WTC11 (cell line): Measurements from ENCODE around the gene ROBO1. TPM values are rescaled to one million over a fixed set of nuclear protein-coding genes. Genes with fewer than 3 reads are reported as not detected.

Experiments used
- ATAC-seq: fragments of 200-7000 bp; cut with Tn5 transposase; 2 replicates; pipeline ENCODE4 v1.10.0; 2021; ENCODE audit warnings: mild to moderate bottlenecking, moderate library complexity
- CTCF ChIA-PET: fragments of 300-600 bp; sonication (Branson Sonifier 250); formaldehyde crosslinking; loops from one replicate; lab custom pipeline; 2021; ENCODE audit warnings: antibody characterized with exemption; lab: Charles Lee
- POLR2A ChIA-PET: fragments of 350-600 bp; sonication (Branson Sonifier 250); formaldehyde crosslinking; loops from one replicate; lab custom pipeline; 2021; ENCODE audit warnings: antibody characterized with exemption; lab: Charles Lee
- DNase-seq: peaks from one replicate; pipeline ENCODE4 v3.0.0; 2021; ENCODE audit warnings: low spot score
- H3K27ac Mint-ChIP-seq: 2 replicates; pipeline ENCODE4 v1.8.0; 2021; ENCODE audit warnings: mixed read lengths
- H3K27me3 Mint-ChIP-seq: 2 replicates; pipeline ENCODE4 v1.8.0; 2021; ENCODE audit warnings: low read depth, mild to moderate bottlenecking, moderate library complexity, mixed read lengths
- H3K36me3 Mint-ChIP-seq: 2 replicates; pipeline ENCODE4 v1.8.0; 2021; ENCODE audit warnings: mixed read lengths
- H3K4me1 Mint-ChIP-seq: 2 replicates; pipeline ENCODE4 v1.8.0; 2022; ENCODE audit warnings: mixed read lengths
- H3K4me3 Mint-ChIP-seq: 2 replicates; pipeline ENCODE4 v1.8.0; 2021; ENCODE audit warnings: mild to moderate bottlenecking, moderate library complexity, mixed read lengths
- H3K9me3 Mint-ChIP-seq: 2 replicates; pipeline ENCODE4 v1.8.0; 2021; ENCODE audit warnings: mixed read lengths
- ATF1 ChIP-seq: sonication (generic); formaldehyde crosslinking; IDR thresholded peaks from 2 replicates; pipeline ENCODE4 v1.8.1; 2023; ENCODE audit warnings: mild to moderate bottlenecking, moderate library complexity, missing genetic modification reagents
- CREB1 ChIP-seq: sonication (generic); formaldehyde crosslinking; IDR thresholded peaks from 2 replicates; pipeline ENCODE4 v1.8.0; 2023; ENCODE audit warnings: mild to moderate bottlenecking, missing genetic modification reagents
- ELF4 ChIP-seq: sonication (generic); formaldehyde crosslinking; IDR thresholded peaks from 2 replicates; pipeline ENCODE4 v1.8.1; 2022; ENCODE audit warnings: low read depth, mild to moderate bottlenecking, moderate library complexity, missing genetic modification reagents
- ETV6 ChIP-seq: sonication (generic); formaldehyde crosslinking; IDR thresholded peaks from 2 replicates; pipeline ENCODE4 v1.8.1; 2022; ENCODE audit warnings: mild to moderate bottlenecking, missing genetic modification reagents
- MYBL2 ChIP-seq: sonication (generic); formaldehyde crosslinking; IDR thresholded peaks from 2 replicates; pipeline ENCODE4 v1.8.1; 2023; ENCODE audit warnings: mild to moderate bottlenecking, moderate library complexity, missing genetic modification reagents
- NFE2L1 ChIP-seq: sonication (generic); formaldehyde crosslinking; IDR thresholded peaks from 2 replicates; pipeline ENCODE4 v1.8.1; 2023; ENCODE audit warnings: missing genetic modification reagents
- PRRX2 ChIP-seq: fragments of 250-450 bp; sonication (Bioruptor Pico); IDR thresholded peaks from 2 replicates; pipeline ENCODE4 v1.8.0; 2021; ENCODE audit warnings: mild to moderate bottlenecking
- RORB ChIP-seq: fragments of 250-450 bp; sonication (Bioruptor Pico); IDR thresholded peaks from 2 replicates; pipeline ENCODE4 v1.9.0; 2021; ENCODE audit warnings: mild to moderate bottlenecking
- TCF7 ChIP-seq: sonication (generic); formaldehyde crosslinking; IDR thresholded peaks from 2 replicates; pipeline ENCODE4 v1.8.0; 2022; ENCODE audit warnings: mild to moderate bottlenecking, low read depth, missing genetic modification reagents, moderate library complexity
- TEAD4 ChIP-seq: sonication (generic); formaldehyde crosslinking; IDR thresholded peaks from 2 replicates; pipeline ENCODE4 v1.8.0; 2022; ENCODE audit warnings: mild to moderate bottlenecking, missing genetic modification reagents
- TP53 ChIP-seq: sonication (generic); formaldehyde crosslinking; IDR thresholded peaks from 2 replicates; pipeline ENCODE4 v1.8.1; 2023; ENCODE audit warnings: mild to moderate bottlenecking, missing genetic modification reagents
- total RNA-seq: library from RNA; stranded (reverse); gene quantifications from 3 replicates; pipeline ENCODE4 v1.2.3, GENCODE V29; 2021
- TF ChIP-seq, protein P1 (sequence below): sonication (generic); formaldehyde crosslinking; IDR thresholded peaks from 2 replicates; pipeline ENCODE4 v1.8.1; 2023; ENCODE audit warnings: mild to moderate bottlenecking, missing genetic modification reagents, moderate library complexity
- TF ChIP-seq, protein P2 (sequence below): fragments of 250-450 bp; sonication (Bioruptor Pico); IDR thresholded peaks from 2 replicates; pipeline ENCODE4 v1.9.0; 2021; ENCODE audit warnings: mild to moderate bottlenecking, borderline replicate concordance
- TF ChIP-seq, protein P3 (sequence below): sonication (generic); formaldehyde crosslinking; IDR thresholded peaks from 2 replicates; pipeline ENCODE4 v1.8.1; 2023; ENCODE audit warnings: mild to moderate bottlenecking, moderate library complexity, missing genetic modification reagents
- TF ChIP-seq, protein P4 (sequence below): sonication (generic); formaldehyde crosslinking; IDR thresholded peaks from 2 replicates; pipeline ENCODE4 v1.8.0; 2022; ENCODE audit warnings: mild to moderate bottlenecking, missing genetic modification reagents
- TF ChIP-seq, protein P5 (sequence below): sonication (generic); formaldehyde crosslinking; IDR thresholded peaks from 2 replicates; pipeline ENCODE4 v1.8.1; 2023; ENCODE audit warnings: mild to moderate bottlenecking, missing genetic modification reagents, borderline replicate concordance
- TF ChIP-seq, protein P6 (sequence below): sonication (generic); formaldehyde crosslinking; IDR thresholded peaks from 2 replicates; pipeline ENCODE4 v1.8.0; 2023; ENCODE audit warnings: missing genetic modification reagents
- TF ChIP-seq, protein P7 (sequence below): sonication (generic); formaldehyde crosslinking; IDR thresholded peaks from 2 replicates; pipeline ENCODE4 v1.8.1; 2023; ENCODE audit warnings: mild to moderate bottlenecking, missing genetic modification reagents

Gene ROBO1
- total RNA-seq, 1 experiment from 2014 or later, result 90.9 TPM

DNA sequence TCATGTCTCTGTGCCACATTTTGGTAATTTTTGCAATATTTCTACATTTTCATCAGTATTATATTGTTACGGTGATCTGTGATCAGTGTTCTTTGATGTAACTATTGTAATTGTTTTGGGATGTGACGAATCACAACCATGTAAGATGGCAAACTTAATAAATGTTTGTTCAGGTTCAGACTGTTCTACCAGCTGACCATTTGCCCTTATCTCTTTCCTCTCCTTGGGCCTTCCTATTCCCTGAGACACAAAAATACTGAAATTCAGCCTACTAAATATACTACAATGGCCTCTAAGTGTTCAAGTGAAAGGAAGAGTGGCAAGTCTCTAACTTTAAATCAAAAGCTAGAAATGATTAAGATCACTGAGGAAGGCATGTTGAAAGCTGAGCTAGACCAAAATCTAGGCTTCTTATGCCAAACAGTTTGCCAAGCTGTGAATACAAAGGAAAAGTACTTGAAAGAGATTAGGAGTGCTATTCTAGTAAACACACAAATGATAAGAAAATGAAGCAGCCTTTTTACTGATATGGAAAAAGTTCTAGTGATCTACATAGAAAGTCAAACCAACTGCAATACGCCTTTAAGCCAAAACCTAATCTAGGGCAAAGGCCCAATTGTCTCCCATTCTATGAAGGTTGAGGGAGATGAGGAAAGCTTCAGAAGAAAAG, 952.8 kb downstream of the ROBO1 start:
- DNase-seq, result no peak
- no peak for ATAC-seq
- no peaks in the 10 kb centered on the region; the same call in 1 of the 2 replicates for H3K9me3 Mint-ChIP-seq
- H3K27ac Mint-ChIP-seq, result no peak overlapping the region
- H3K4me3 Mint-ChIP-seq, result no peak overlapping the region
- TF ChIP-seq TEAD4 (no peak), PRRX2 (CRISPR knock-in tag) (no peak), CREB1 (CRISPR knock-in tag) (no peak), MYBL2 (CRISPR knock-in tag) (no peak), ATF1 (CRISPR knock-in tag) (no peak), ETV6 (CRISPR knock-in tag) (no peak)
- TF ChIP-seq, protein P1, sequence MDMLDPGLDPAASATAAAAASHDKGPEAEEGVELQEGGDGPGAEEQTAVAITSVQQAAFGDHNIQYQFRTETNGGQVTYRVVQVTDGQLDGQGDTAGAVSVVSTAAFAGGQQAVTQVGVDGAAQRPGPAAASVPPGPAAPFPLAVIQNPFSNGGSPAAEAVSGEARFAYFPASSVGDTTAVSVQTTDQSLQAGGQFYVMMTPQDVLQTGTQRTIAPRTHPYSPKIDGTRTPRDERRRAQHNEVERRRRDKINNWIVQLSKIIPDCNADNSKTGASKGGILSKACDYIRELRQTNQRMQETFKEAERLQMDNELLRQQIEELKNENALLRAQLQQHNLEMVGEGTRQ (CRISPR knock-in tag), result no peak
- no peaks in the 10 kb centered on the region for H3K27me3 Mint-ChIP-seq
- H3K4me1 Mint-ChIP-seq, result peaks cover 9% of the 10 kb centered on the region
- POLR2A ChIA-PET, result no interaction called here
- no peaks in the 10 kb centered on the region for H3K36me3 Mint-ChIP-seq
- CTCF ChIA-PET, result no interaction called here

DNA sequence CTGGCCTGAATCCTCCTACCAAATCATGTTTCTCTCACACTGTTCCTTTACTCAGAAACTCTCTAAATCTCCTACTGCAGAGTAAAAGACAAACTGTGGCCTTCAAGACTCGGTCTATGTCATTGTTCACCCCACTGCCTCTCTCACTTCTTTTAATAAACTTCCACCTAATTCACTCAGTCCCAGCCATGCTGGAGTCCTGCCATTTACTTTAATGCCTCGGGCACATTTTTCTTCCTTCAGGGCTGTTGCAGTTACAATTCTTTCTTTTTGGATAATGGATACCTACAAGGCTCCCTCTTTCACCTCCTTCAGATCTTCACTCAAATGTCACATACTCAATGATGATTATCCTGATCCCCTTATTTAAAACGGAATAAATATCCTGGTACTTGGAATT, 955.6 kb downstream of the ROBO1 start:
- ATAC-seq (no peak), DNase-seq (no peak)
- CTCF ChIA-PET, result no interaction called here
- no peaks in the 10 kb centered on the region; the same call in 1 of the 2 replicates for H3K36me3 Mint-ChIP-seq
- peak overlapping the region; percentile 12 for H3K27ac Mint-ChIP-seq
- no peak overlapping the region for H3K4me3 Mint-ChIP-seq
- H3K4me1 Mint-ChIP-seq, result peaks cover 9% of the 10 kb centered on the region
- TF ChIP-seq, protein P2, sequence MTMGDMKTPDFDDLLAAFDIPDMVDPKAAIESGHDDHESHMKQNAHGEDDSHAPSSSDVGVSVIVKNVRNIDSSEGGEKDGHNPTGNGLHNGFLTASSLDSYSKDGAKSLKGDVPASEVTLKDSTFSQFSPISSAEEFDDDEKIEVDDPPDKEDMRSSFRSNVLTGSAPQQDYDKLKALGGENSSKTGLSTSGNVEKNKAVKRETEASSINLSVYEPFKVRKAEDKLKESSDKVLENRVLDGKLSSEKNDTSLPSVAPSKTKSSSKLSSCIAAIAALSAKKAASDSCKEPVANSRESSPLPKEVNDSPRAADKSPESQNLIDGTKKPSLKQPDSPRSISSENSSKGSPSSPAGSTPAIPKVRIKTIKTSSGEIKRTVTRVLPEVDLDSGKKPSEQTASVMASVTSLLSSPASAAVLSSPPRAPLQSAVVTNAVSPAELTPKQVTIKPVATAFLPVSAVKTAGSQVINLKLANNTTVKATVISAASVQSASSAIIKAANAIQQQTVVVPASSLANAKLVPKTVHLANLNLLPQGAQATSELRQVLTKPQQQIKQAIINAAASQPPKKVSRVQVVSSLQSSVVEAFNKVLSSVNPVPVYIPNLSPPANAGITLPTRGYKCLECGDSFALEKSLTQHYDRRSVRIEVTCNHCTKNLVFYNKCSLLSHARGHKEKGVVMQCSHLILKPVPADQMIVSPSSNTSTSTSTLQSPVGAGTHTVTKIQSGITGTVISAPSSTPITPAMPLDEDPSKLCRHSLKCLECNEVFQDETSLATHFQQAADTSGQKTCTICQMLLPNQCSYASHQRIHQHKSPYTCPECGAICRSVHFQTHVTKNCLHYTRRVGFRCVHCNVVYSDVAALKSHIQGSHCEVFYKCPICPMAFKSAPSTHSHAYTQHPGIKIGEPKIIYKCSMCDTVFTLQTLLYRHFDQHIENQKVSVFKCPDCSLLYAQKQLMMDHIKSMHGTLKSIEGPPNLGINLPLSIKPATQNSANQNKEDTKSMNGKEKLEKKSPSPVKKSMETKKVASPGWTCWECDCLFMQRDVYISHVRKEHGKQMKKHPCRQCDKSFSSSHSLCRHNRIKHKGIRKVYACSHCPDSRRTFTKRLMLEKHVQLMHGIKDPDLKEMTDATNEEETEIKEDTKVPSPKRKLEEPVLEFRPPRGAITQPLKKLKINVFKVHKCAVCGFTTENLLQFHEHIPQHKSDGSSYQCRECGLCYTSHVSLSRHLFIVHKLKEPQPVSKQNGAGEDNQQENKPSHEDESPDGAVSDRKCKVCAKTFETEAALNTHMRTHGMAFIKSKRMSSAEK (CRISPR knock-in tag), result no peak
- TF ChIP-seq TCF7 (CRISPR knock-in tag) (no peak), RORB (no peak), TP53 (CRISPR knock-in tag) (no peak)
- TF ChIP-seq, protein P3, sequence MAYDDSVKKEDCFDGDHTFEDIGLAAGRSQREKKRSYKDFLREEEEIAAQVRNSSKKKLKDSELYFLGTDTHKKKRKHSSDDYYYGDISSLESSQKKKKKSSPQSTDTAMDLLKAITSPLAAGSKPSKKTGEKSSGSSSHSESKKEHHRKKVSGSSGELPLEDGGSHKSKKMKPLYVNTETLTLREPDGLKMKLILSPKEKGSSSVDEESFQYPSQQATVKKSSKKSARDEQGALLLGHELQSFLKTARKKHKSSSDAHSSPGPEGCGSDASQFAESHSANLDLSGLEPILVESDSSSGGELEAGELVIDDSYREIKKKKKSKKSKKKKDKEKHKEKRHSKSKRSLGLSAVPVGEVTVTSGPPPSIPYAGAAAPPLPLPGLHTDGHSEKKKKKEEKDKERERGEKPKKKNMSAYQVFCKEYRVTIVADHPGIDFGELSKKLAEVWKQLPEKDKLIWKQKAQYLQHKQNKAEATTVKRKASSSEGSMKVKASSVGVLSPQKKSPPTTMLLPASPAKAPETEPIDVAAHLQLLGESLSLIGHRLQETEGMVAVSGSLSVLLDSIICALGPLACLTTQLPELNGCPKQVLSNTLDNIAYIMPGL (CRISPR knock-in tag), result no peak
- H3K9me3 Mint-ChIP-seq, result peaks cover 7% of the 10 kb centered on the region
- H3K27me3 Mint-ChIP-seq, result no peaks in the 10 kb centered on the region
- POLR2A ChIA-PET, result no interaction called here

DNA sequence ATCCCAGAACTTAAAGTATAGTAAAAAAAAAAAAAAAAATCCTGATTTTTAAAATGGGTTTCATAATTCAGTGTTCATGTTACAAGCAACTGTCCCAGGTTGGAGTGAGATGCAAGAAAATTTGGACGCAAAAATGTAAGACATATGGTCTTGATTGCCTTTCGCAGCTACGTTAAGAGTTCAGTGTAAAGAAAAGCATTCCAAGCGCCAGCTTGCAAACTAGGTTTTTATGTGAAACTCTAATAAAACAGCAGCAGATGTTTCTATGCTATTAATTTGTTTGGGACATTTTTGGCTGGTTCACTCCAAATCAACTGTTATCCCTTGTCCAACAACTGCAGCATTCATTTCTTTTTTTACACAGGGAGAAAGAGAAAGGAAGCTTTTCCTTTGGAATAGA, 957.8 kb downstream of the ROBO1 start:
- no peak overlapping the region for H3K4me3 Mint-ChIP-seq
- no peak overlapping the region for H3K27ac Mint-ChIP-seq
- H3K4me1 Mint-ChIP-seq, result peaks cover 14% of the 10 kb centered on the region
- no peak for ATAC-seq
- H3K36me3 Mint-ChIP-seq, result no peaks in the 10 kb centered on the region; the same call in 1 of the 2 replicates
- no peaks in the 10 kb centered on the region for H3K27me3 Mint-ChIP-seq
- H3K9me3 Mint-ChIP-seq, result peaks cover 7% of the 10 kb centered on the region
- CTCF ChIA-PET, result no interaction called here
- POLR2A ChIA-PET, result no interaction called here
- DNase-seq, result no peak
- TF ChIP-seq, protein P4, sequence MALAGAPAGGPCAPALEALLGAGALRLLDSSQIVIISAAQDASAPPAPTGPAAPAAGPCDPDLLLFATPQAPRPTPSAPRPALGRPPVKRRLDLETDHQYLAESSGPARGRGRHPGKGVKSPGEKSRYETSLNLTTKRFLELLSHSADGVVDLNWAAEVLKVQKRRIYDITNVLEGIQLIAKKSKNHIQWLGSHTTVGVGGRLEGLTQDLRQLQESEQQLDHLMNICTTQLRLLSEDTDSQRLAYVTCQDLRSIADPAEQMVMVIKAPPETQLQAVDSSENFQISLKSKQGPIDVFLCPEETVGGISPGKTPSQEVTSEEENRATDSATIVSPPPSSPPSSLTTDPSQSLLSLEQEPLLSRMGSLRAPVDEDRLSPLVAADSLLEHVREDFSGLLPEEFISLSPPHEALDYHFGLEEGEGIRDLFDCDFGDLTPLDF (CRISPR knock-in tag), result no peak
- no peak for TF ChIP-seq NFE2L1 (CRISPR knock-in tag)
- TF ChIP-seq, protein P5, sequence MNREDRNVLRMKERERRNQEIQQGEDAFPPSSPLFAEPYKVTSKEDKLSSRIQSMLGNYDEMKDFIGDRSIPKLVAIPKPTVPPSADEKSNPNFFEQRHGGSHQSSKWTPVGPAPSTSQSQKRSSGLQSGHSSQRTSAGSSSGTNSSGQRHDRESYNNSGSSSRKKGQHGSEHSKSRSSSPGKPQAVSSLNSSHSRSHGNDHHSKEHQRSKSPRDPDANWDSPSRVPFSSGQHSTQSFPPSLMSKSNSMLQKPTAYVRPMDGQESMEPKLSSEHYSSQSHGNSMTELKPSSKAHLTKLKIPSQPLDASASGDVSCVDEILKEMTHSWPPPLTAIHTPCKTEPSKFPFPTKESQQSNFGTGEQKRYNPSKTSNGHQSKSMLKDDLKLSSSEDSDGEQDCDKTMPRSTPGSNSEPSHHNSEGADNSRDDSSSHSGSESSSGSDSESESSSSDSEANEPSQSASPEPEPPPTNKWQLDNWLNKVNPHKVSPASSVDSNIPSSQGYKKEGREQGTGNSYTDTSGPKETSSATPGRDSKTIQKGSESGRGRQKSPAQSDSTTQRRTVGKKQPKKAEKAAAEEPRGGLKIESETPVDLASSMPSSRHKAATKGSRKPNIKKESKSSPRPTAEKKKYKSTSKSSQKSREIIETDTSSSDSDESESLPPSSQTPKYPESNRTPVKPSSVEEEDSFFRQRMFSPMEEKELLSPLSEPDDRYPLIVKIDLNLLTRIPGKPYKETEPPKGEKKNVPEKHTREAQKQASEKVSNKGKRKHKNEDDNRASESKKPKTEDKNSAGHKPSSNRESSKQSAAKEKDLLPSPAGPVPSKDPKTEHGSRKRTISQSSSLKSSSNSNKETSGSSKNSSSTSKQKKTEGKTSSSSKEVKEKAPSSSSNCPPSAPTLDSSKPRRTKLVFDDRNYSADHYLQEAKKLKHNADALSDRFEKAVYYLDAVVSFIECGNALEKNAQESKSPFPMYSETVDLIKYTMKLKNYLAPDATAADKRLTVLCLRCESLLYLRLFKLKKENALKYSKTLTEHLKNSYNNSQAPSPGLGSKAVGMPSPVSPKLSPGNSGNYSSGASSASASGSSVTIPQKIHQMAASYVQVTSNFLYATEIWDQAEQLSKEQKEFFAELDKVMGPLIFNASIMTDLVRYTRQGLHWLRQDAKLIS, result no peak
- TF ChIP-seq, protein P6, sequence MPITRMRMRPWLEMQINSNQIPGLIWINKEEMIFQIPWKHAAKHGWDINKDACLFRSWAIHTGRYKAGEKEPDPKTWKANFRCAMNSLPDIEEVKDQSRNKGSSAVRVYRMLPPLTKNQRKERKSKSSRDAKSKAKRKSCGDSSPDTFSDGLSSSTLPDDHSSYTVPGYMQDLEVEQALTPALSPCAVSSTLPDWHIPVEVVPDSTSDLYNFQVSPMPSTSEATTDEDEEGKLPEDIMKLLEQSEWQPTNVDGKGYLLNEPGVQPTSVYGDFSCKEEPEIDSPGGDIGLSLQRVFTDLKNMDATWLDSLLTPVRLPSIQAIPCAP (CRISPR knock-in tag), result no peak
- TF ChIP-seq, protein P7, sequence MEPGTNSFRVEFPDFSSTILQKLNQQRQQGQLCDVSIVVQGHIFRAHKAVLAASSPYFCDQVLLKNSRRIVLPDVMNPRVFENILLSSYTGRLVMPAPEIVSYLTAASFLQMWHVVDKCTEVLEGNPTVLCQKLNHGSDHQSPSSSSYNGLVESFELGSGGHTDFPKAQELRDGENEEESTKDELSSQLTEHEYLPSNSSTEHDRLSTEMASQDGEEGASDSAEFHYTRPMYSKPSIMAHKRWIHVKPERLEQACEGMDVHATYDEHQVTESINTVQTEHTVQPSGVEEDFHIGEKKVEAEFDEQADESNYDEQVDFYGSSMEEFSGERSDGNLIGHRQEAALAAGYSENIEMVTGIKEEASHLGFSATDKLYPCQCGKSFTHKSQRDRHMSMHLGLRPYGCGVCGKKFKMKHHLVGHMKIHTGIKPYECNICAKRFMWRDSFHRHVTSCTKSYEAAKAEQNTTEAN (CRISPR knock-in tag), result no peak
- TF ChIP-seq ELF4 (CRISPR knock-in tag), result no peak
